Thyroid gland (tissue), 4 donors: Measurements from ENCODE around the gene MPP2.

ENCODE experiments used
- POLR2A ChIP-seq, 2 donors: fragments of 450-650 bp; IDR thresholded peaks; one replicate each; pipeline ENCODE4 v1.6.1; 2017; ENCODE audit warnings: antibody characterized with exemption in 2 of 2, mild to moderate bottlenecking in 2 of 2, moderate library complexity in 1 of 2
- TF ChIP-seq, protein P1 (sequence below), 6 experiments: fragments of 200-600 bp in 3 of 6; fragments of 450-650 bp in 3 of 6; sonication (generic) in 3 of 6; IDR thresholded peaks; one replicate each; pipeline ENCODE4 v1.5.1; 2016 to 2019; ENCODE audit warnings: antibody characterized with exemption in 6 of 6, mild to moderate bottlenecking in 2 of 6, inconsistent platforms in 1 of 6, moderate library complexity in 1 of 6

DNA sequence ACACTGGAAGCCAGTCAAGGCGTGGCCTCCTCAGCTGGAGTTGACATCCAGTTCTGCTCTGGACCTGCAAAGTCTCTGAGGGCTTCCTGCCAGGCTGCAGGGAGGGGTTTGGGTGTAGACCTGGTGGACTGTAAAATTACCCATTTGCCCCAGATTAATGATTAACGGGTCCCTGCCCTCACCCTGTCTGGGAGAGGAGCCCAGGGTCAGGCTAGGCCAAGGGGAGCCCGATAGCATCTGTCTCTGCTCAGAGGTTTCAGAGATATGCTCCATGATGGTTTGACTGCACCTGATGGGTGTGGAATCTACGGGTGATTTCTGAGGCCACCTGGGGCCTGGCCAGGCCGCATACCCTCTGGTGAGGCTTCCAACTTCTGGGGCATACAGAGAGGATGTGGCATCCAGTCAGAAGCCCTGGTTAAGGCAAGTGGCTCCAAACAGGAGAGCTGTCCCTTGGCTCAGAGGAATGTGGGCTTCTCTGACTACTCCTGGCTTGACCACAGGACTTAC is 23.8 kb upstream of the MPP2 start:
- TF ChIP-seq, protein P1, sequence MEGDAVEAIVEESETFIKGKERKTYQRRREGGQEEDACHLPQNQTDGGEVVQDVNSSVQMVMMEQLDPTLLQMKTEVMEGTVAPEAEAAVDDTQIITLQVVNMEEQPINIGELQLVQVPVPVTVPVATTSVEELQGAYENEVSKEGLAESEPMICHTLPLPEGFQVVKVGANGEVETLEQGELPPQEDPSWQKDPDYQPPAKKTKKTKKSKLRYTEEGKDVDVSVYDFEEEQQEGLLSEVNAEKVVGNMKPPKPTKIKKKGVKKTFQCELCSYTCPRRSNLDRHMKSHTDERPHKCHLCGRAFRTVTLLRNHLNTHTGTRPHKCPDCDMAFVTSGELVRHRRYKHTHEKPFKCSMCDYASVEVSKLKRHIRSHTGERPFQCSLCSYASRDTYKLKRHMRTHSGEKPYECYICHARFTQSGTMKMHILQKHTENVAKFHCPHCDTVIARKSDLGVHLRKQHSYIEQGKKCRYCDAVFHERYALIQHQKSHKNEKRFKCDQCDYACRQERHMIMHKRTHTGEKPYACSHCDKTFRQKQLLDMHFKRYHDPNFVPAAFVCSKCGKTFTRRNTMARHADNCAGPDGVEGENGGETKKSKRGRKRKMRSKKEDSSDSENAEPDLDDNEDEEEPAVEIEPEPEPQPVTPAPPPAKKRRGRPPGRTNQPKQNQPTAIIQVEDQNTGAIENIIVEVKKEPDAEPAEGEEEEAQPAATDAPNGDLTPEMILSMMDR (IDR thresholded peaks at IDR 0.05): no peak
- no peak for TF ChIP-seq POLR2A (IDR thresholded peaks at IDR 0.05)
